HepG2 (cell line): ENCODE results near the gene LHX5. TPM values are rescaled to one million over a fixed set of nuclear protein-coding genes. Genes with fewer than 3 reads are reported as not detected.

Experiments used
- ATF4 ChIP-seq, 2 experiments: fragments of 450-650 bp in 1 of 2; sonication (generic) in 1 of 2; formaldehyde crosslinking; IDR thresholded peaks; 2 replicates each; pipeline versions ENCODE4 v1.5.0 to v1.8.0; 2020 to 2022; ENCODE audit warnings: mild to moderate bottlenecking in 1 of 2, missing genetic modification reagents in 1 of 2
- E2F1 ChIP-seq: sonication (generic); formaldehyde crosslinking; IDR thresholded peaks from 2 replicates; pipeline ENCODE4 v1.5.0; 2020; ENCODE audit warnings: missing genetic modification reagents
- HMGA1 ChIP-seq: sonication (generic); formaldehyde crosslinking; conservative IDR thresholded peaks from 2 replicates; pipeline ENCODE4 v1.4.0; 2020; ENCODE audit warnings: missing genetic modification reagents
- HNRNPUL1 ChIP-seq: fragments of 200-400 bp; formaldehyde crosslinking; IDR thresholded peaks from 2 replicates; pipeline ENCODE4 v1.6.1; 2017; ENCODE audit warnings: low read depth, mild to moderate bottlenecking, low read length, moderate library complexity
- HOXA5 ChIP-seq: sonication (generic); formaldehyde crosslinking; IDR thresholded peaks from 2 replicates; pipeline ENCODE4 v1.4.0; 2020; ENCODE audit warnings: missing genetic modification reagents
- JDP2 ChIP-seq: sonication (generic); formaldehyde crosslinking; IDR thresholded peaks from 2 replicates; pipeline ENCODE4 v1.8.1; 2022; ENCODE audit warnings: missing genetic modification reagents, borderline replicate concordance
- KDM1A ChIP-seq: IDR thresholded peaks from 2 replicates; pipeline ENCODE4 v1.6.1; 2016; ENCODE audit warnings: missing compliant biosample characterization
- MED8 ChIP-seq: sonication (generic); formaldehyde crosslinking; IDR thresholded peaks from 2 replicates; pipeline ENCODE4 v1.8.1; 2023; ENCODE audit warnings: mild to moderate bottlenecking, missing genetic modification reagents; ENCODE audit not compliant: insufficient replicate concordance
- MTA3 ChIP-seq: sonication (generic); formaldehyde crosslinking; IDR thresholded peaks from 2 replicates; pipeline ENCODE4 v1.4.0; 2020; ENCODE audit warnings: missing genetic modification reagents
- POLR2A ChIP-seq, 2 experiments: IDR thresholded peaks; 2 replicates each; pipeline ENCODE4 v1.6.1; 2011; ENCODE audit warnings: low read depth in 2 of 2, low read length in 2 of 2, mild to moderate bottlenecking in 1 of 2, moderate library complexity in 1 of 2; ENCODE audit not compliant: insufficient read depth in 1 of 2
- RAD21 ChIP-seq: fragments of 450-650 bp; formaldehyde crosslinking; IDR thresholded peaks from 2 replicates; pipeline ENCODE4 v1.5.0; 2020; ENCODE audit warnings: mild to moderate bottlenecking
- ZFP91 ChIP-seq: sonication (generic); formaldehyde crosslinking; IDR thresholded peaks from 2 replicates; pipeline ENCODE4 v1.9.0; 2022; ENCODE audit warnings: missing genetic modification reagents, mild to moderate bottlenecking, borderline replicate concordance
- ZNF224 ChIP-seq: sonication (generic); formaldehyde crosslinking; IDR thresholded peaks from 2 replicates; pipeline ENCODE4 v1.5.0; 2020; ENCODE audit warnings: mild to moderate bottlenecking, missing genetic modification reagents
- ZNF230 ChIP-seq: sonication (generic); formaldehyde crosslinking; IDR thresholded peaks from 2 replicates; pipeline ENCODE4 v1.4.0; 2020; ENCODE audit warnings: mild to moderate bottlenecking, missing genetic modification reagents
- ZNF34 ChIP-seq: sonication (generic); formaldehyde crosslinking; IDR thresholded peaks from 2 replicates; pipeline ENCODE4 v1.4.0; 2020; ENCODE audit warnings: mild to moderate bottlenecking, missing genetic modification reagents, borderline replicate concordance
- ZNF614 ChIP-seq: IDR thresholded peaks from 2 replicates; pipeline ENCODE4 v1.6.1; 2018; ENCODE audit warnings: missing biosample characterization, missing genetic modification reagents, inconsistent platforms, borderline replicate concordance
- ZNF768 ChIP-seq: sonication (generic); formaldehyde crosslinking; IDR thresholded peaks from 2 replicates; pipeline ENCODE4 v1.4.0; 2020; ENCODE audit warnings: missing genetic modification reagents
- ZNF781 ChIP-seq: sonication (generic); formaldehyde crosslinking; IDR thresholded peaks from 2 replicates; pipeline ENCODE4 v1.5.1; 2020; ENCODE audit warnings: borderline replicate concordance, mild to moderate bottlenecking, missing genetic modification reagents; ENCODE audit errors: not compliant biosample characterization
- ZSCAN9 ChIP-seq: IDR thresholded peaks from 2 replicates; pipeline ENCODE4 v1.6.1; 2016; ENCODE audit warnings: borderline replicate concordance
- polyA plus RNA-seq, 8 experiments: library from polyadenylated mRNA; depleted of rRNA in 3 of 8; stranded (reverse) in 7 of 8; unstranded in 1 of 8; fragments of >200 nt; fragmentation: Illumina TruSeq in 4 of 8; extraction: Trizol in 4 of 8; gene quantifications; 2 replicates each; pipeline versions ENCODE4 v1.2.1 to v1.2.3, GENCODE V29; 2011 to 2016; ENCODE audit warnings: low read depth in 4 of 8, missing spikeins in 1 of 8, mixed read lengths in 1 of 8; ENCODE audit not compliant: insufficient read depth in 1 of 8
- total RNA-seq, 5 experiments: library from RNA; depleted of rRNA; stranded (reverse); fragments of >200 nt; fragmentation: Illumina TruSeq; extraction: Trizol; gene quantifications; 2 replicates each; pipeline ENCODE4 v1.2.3, GENCODE V29; 2016; ENCODE audit warnings: low read depth in 1 of 5
- TF ChIP-seq, protein P1 (sequence below): sonication (generic); formaldehyde crosslinking; IDR thresholded peaks from 2 replicates; pipeline ENCODE4 v1.4.0; 2020; ENCODE audit warnings: mild to moderate bottlenecking, missing genetic modification reagents
- TF ChIP-seq, protein P2 (sequence below): sonication (generic); formaldehyde crosslinking; IDR thresholded peaks from 2 replicates; pipeline ENCODE4 v1.5.1; 2020; ENCODE audit warnings: mild to moderate bottlenecking, moderate library complexity, missing genetic modification reagents

LHX5 gene
- total and polyA plus RNA-seq, 2 of the 13 experiments (the other 11 are each of a cell fraction or from before 2014, with no cell fraction given): not detected

DNA sequence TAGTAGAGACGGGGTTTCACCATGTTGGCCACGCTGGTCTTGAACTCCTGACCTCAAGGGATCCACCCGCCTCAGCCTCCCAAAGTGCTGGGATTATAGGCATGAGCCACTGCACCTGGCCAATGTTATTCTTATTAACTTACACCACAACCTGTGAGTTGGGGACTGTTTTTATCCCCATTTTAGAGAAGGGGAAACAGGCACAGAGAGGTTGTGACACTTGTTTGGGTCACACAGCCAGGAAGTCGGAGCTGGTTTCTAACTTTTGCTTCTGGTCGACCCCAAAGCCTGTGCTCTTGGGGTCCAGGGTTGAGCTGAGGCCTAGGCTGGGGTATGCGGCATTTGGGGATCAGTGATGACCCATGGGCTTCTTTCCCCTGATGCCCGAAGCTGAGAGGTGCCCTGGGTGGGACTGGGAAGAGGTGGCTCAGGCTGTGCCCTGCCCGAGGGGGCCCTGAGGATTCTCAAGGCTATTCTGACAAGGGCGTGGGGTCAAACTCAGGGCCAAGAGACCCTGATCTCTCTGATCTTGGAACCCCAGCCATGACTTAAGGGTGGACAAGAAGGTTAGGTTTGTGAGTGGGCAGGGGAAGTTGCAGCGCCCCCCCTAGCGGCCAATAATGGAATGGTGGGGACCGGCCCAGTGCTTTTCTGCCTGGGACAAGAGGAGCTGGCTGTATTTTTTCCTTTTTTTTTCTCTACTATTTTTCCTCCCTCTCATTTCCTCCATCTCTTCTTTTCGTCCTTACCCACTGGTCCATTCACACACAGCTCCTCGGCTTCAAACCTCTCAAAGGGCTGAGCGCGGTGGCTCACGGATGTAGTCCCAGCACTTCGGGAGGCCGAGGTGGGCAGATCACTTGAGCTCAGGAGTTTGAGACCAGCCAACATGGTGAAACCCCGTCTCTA lies 46.5 kb downstream of the LHX5 start (continued):
- no peak for TF ChIP-seq E2F1 (CRISPR knock-in tag)
- TF ChIP-seq, protein P1, sequence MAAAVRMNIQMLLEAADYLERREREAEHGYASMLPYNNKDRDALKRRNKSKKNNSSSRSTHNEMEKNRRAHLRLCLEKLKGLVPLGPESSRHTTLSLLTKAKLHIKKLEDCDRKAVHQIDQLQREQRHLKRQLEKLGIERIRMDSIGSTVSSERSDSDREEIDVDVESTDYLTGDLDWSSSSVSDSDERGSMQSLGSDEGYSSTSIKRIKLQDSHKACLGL (CRISPR knock-in tag): no peak
- no peak for TF ChIP-seq ZNF34
- no peak for TF ChIP-seq JDP2 (CRISPR knock-in tag)
- TF ChIP-seq ZNF224 (CRISPR knock-in tag): no peak
- TF ChIP-seq KDM1A (CRISPR knock-in tag): peak; percentile 40; the same call in 1 of the 2 replicates
- no peak for TF ChIP-seq ZNF230
- no peak for TF ChIP-seq ZNF781 (CRISPR knock-in tag)
- TF ChIP-seq HMGA1 (CRISPR knock-in tag): no peak
- TF ChIP-seq ZFP91: peak; percentile 21; the same call in 1 of the 2 replicates
- peak; percentile 63 for TF ChIP-seq RAD21 (CRISPR knock-in tag)
- peak; percentile 99 for TF ChIP-seq ZNF768 (CRISPR knock-in tag)
- TF ChIP-seq HOXA5 (CRISPR knock-in tag): no peak
- TF ChIP-seq, protein P2, sequence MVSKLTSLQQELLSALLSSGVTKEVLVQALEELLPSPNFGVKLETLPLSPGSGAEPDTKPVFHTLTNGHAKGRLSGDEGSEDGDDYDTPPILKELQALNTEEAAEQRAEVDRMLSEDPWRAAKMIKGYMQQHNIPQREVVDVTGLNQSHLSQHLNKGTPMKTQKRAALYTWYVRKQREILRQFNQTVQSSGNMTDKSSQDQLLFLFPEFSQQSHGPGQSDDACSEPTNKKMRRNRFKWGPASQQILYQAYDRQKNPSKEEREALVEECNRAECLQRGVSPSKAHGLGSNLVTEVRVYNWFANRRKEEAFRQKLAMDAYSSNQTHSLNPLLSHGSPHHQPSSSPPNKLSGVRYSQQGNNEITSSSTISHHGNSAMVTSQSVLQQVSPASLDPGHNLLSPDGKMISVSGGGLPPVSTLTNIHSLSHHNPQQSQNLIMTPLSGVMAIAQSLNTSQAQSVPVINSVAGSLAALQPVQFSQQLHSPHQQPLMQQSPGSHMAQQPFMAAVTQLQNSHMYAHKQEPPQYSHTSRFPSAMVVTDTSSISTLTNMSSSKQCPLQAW (CRISPR knock-in tag): peak; percentile 47; the same call in 1 of the 2 replicates
- no peak for TF ChIP-seq ATF4 (CRISPR knock-in tag; IDR thresholded peaks at IDR 0.05)
- no peak for TF ChIP-seq ZNF614 (CRISPR knock-in tag)
- TF ChIP-seq MED8 (CRISPR knock-in tag): no peak
- no peak for TF ChIP-seq POLR2A (IDR thresholded peaks at IDR 0.05; ENCODE audit: insufficient read depth in 1 of 2, low read depth in 2 of 2, low read length in 2 of 2)
- no peak for TF ChIP-seq ZSCAN9 (CRISPR knock-in tag)
- no peak for TF ChIP-seq HNRNPUL1
- TF ChIP-seq MTA3 (CRISPR knock-in tag): no peak
